Fibroblast of villous mesenchyme (primary cell): ENCODE results near the gene SYN1. TPM values are rescaled to one million over a fixed set of nuclear protein-coding genes. Genes with fewer than 3 reads are reported as not detected.

Source experiments
- DNase-seq: peaks from one replicate; pipeline ENCODE4 v3.0.0-alpha.2; 2010; ENCODE audit warnings: low read depth
- H3K4me3 ChIP-seq: 2 replicates; pipeline ENCODE4 v1.5.1; 2011; ENCODE audit warnings: low read depth, mild to moderate bottlenecking, low read length
- total RNA-seq: library from RNA; depleted of rRNA; stranded (reverse); fragments of >200 nt; gene quantifications from 2 replicates; pipeline ENCODE4 v1.2.3, GENCODE V29; 2012
- TF ChIP-seq, protein P1 (sequence below): IDR thresholded peaks from 2 replicates; pipeline ENCODE4 v1.5.1; 2012; ENCODE audit warnings: low read depth, mild to moderate bottlenecking, low read length; ENCODE audit not compliant: insufficient read depth

SYN1 gene
- total RNA-seq, 1 donor, result not detected

- DNase-seq, result no peak
- TF ChIP-seq, protein P1, sequence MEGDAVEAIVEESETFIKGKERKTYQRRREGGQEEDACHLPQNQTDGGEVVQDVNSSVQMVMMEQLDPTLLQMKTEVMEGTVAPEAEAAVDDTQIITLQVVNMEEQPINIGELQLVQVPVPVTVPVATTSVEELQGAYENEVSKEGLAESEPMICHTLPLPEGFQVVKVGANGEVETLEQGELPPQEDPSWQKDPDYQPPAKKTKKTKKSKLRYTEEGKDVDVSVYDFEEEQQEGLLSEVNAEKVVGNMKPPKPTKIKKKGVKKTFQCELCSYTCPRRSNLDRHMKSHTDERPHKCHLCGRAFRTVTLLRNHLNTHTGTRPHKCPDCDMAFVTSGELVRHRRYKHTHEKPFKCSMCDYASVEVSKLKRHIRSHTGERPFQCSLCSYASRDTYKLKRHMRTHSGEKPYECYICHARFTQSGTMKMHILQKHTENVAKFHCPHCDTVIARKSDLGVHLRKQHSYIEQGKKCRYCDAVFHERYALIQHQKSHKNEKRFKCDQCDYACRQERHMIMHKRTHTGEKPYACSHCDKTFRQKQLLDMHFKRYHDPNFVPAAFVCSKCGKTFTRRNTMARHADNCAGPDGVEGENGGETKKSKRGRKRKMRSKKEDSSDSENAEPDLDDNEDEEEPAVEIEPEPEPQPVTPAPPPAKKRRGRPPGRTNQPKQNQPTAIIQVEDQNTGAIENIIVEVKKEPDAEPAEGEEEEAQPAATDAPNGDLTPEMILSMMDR, result no peak
- no peak overlapping the region for H3K4me3 ChIP-seq
Observed at GRCh38 chrX:47597222-47597621, 22.4 kb downstream of the SYN1 start.

- TF ChIP-seq, protein P1, result no peak
- DNase-seq, result peak; percentile 95
- H3K4me3 ChIP-seq, result no peak overlapping the region
Observed at GRCh38 chrX:47596256-47596655, 23.4 kb downstream of the SYN1 start.

DNA sequence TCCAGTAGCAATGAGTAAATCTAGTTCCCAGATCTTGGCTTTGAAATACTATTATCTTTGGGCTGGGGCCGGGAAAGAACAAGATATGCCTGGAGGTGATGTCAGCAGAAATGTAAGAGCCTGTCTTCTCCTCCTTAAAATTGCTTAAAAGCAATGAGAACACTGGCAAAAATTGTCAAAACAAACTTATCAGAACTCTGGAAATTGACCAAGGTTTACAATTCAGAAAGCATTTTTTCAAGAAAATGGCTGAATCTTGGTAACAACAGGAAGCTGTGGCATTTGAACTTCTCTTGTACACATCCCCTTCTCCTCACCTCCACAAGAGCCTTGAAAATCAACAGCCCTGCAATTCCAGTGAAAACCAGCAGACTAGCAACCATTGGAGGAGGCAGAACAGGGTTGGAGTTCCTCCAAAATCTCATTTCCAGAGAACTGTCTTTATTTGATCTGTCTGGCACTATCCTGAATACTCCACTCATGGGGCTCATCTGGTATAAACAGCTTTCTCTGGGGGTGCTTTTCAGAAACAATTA, 23.9 kb downstream of the SYN1 start:
- H3K4me3 ChIP-seq, result no peak overlapping the region
- TF ChIP-seq, protein P1, result no peak
- peak; percentile 94 for DNase-seq

DNA sequence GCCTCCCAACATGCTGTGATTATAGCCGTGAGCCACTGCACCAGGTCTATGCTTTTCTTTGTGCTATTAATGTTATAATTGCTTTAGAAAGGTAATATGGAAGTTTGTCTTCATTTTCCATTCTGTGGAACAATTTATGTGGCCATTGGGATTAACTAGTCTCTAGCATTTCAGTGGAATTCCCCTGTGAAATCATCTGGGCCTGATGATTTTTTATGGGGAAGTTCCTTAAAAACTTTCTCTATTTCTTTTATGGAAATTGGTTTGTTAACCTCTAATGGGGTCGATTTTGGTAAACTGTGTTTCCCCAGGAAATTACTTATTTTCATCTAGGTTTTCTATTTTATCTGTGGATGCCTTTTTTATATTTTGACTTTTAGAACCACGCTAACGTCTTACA, 26.1 kb downstream of the SYN1 start:
- TF ChIP-seq, protein P1, result no peak
- DNase-seq, result no peak
- H3K4me3 ChIP-seq, result no peak overlapping the region

GRCh38 chrX:47590984-47591383, 28.7 kb downstream of the SYN1 start:
- TF ChIP-seq, protein P1, result no peak
- H3K4me3 ChIP-seq, result no peak overlapping the region
- no peak for DNase-seq

GRCh38 chrX:47587906-47588735, 31.5 kb downstream of the SYN1 start:
- TF ChIP-seq, protein P1, result no peak
- DNase-seq, result peak; percentile 30
- H3K4me3 ChIP-seq, result no peak overlapping the region
